GM18519 (cell line): Measurements from ENCODE around the gene SH3RF3.

Experiments used
- ATAC-seq: cut with Tn5 transposase; IDR thresholded peaks from one replicate; pipeline ENCODE4 v1.9.1; 2021; ENCODE audit warnings: mild to moderate bottlenecking, moderate library complexity; ENCODE audit not compliant: unreplicated experiment, low FRiP score

SH3RF3 gene

DNA sequence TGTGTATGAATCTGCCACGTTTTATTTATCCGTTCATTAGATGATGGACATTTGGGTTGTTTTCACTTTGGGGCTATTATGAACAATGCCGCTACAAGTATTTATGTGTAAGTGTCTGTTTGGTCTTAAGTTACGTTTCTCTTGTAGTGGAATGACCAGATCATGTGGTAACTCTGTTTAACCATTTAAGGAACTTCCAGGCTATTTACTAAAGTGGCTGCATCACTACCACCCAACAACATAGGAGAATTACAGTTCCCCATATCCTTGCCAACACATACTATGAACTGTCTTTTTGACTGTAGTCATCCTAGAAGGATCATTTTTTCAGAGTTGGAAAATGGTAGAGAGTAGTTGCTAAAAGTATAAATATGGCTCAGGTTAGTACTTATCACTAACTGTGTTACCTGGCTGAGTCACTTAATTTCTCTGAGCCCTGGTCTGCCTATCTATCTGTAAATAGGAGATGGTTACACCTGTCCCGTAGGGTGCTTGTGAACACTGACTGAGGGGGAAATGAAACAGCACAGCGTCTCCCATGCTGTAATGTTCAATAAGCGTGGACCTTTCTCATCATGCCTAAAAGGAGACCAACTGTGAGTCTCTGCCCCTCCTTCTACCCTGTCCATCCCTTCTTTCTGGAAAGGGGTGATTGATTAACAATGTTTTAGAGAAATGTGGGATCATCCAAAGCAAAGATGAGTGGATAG lies 103.1 kb downstream of the SH3RF3 start:
- ATAC-seq, result no peak

DNA sequence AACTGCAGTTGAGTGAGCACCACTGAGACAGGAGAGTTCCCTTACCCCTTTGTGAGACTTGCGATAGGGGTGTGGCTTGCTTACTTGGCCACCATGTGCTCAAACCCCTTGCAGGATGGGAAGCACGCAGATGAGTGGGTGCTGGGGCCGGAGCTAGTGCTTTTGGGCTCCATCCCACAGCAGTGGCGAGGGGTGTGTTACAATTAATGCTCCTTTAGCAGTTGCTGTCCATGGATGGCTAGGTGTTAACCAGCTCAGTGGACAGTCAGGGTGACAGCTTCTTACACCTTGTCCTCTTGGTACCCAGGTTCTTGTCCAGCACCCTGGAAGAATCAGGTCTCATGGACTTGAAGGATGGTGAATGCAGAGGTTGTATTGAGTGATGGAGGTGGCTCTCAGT lies 103.9 kb downstream of the SH3RF3 start:
- ATAC-seq, result no peak

- ATAC-seq, result no peak
Observed at GRCh38 chr2:109233643-109234042, 104.6 kb downstream of the SH3RF3 start.

DNA sequence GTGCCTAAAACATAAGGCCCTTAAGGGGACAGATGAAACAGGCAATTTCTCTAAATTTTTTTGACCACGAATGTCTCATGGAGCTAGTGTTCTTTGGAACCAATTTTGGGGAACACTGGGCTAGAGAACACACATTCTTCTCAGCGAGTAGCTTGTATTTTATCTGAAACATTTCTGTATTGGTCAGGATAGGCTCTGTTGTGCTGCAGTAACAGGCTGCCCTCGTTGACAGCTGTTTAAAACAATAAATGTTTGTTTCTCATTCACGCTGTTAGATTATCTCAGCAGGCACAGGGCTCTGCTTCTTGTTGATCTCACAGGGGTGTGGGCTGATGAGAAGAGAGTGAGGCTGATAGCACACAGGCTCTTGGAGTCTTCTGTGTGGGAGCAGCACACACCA lies 105.3 kb downstream of the SH3RF3 start:
- no peak for ATAC-seq

DNA sequence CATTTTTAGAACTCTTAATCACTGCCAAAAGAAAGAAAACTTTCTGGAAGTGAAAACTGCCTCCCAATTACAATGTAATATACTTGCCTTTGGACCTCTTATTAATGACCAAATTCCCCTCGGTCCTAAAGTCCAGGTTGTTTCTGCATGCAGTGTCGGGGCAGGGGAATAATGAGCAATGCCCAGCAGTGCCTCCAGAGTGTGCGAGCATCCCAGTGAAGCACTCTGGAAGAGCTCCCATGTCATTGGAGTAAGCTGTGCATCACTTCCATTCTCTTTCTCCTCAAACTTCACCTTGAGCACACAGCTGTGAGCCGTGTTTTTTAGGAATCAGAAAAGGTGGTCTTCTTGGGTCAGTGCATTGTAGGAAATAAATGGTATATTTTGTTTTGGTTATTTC lies 107.1 kb downstream of the SH3RF3 start:
- no peak for ATAC-seq

DNA sequence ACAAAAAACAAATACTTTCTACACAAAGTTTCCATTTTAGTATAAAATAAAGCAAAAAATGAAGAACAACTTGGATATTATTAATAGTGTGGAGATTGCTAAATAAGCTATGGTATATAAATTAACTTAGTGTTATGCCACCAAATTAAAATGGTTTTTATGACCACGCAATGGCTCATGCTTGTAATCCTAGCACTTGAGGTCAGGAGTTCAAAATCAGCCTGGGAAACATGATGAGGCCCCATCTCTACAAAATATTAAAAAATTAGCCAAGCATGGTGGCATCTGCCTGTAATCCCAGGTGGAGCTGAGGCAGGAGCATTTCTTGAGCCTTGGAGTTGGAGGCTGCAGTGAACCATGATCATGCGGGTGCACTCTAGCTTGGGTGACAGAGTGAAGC lies 108.8 kb downstream of the SH3RF3 start:
- ATAC-seq, result no peak

DNA sequence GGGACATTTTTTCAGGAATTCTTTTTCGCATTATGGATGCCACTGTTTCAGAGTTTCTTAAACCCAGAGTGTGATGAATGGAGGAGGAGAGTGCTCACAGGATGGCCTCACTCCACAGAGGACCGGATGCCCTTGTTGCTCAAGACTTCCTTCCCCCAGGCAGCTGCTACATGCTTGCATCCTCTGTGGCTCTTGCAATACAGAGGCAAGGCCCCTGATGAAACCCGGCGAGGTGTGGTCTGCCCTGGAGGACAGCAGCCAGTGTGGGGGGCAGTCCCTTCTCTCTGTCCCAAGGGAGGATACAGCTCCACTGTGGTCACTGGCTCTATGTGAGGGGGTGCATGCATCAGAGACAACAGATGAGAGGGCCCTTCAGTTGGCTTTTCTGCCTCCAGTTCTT lies 109.6 kb downstream of the SH3RF3 start:
- peak; percentile 87 for ATAC-seq

- no peak for ATAC-seq
Observed at GRCh38 chr2:109239720-109240119, 110.7 kb downstream of the SH3RF3 start.

DNA sequence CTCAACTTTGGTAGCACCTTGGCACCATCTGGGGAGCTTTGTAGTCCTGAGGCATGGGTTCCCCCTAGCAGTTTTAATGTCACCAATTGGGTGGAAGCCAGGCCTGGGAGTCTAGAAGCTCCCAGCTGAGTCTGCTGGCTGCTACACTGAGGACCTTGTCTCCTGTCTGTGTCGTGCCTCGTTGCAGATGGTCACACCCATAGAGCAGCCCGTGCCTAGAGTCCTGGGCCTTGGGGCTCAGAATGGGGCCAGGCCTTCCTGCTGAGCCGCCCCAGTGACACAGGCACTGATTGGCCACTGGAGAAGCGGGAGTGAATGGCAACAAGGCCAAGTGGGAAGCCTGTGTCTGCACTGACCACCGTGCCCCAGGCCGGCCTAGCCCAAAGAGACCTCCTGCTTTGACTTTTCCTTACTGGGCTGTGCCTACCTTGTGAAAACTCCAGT lies 113.2 kb downstream of the SH3RF3 start:
- ATAC-seq, result no peak

DNA sequence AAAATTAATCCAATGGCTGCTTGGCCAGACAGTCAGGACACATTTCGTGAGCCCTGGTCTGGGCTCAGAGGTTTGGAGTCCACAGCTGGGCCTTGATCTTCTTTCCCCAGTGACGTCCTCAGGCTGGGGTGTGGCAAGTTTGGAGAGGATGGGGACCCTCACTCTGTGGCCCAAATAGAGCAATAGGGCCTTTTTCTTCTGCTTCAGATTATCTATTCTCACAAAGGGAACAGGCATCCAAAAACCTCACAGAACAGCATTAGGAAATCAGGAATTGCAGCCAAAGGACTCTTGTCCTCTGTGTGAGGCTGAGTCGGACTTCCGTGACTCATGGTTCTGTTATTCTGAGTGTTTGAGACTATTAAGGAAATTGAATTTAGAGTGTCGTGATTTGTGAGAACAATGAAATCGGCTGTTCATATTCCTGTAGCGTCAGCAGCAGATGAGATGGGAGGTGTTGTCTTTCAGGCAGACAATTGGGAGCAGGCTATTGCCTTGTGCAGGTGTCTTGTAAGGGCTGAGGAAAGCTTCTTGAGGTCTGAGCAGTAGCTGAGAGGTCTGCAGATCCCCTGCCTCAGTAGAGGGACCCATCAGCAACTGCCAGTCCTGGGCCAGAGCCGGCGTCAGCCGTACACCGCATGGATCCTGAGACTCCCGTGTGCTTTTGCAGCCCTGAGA lies 113.8 kb downstream of the SH3RF3 start:
- no peak for ATAC-seq

DNA sequence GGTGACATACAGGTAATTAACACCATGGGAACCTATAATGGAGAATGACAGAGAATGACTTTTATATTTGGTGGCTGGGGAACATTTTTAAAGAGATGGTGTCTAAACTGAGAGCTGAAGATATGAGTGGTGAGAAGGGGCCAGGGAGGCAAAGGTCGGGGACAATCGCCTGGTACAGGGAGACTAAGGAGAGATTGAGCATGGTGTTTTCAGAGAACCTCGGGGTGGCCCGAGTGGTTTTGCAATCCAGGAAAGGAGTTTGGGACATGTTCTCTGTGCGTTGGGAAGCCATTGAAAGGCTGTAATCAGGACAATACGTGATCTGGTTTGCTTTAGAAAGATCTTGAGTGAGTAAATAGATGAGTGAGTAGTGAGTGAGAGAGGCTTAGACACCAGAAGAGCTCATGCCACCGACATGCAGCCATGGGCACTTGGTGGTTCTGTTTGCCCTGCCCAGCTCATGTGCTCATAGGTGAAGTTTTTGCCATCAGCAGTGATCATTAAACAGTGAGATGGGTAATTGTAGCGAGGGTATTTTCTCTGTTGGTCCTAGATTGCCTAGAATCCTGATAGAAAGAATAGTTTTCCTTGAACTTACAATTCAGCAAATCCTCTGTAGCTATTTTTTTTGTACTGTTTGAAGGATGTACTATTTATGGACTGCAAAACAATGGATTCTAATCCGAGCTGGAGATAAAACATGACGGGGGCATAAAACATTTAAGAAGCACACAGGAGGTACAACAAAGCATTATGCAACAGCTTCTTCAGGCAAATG lies 114.7 kb downstream of the SH3RF3 start:
- ATAC-seq, result no peak

- ATAC-seq, result no peak
Observed at GRCh38 chr2:109244304-109244582, 115.2 kb downstream of the SH3RF3 start.

GRCh38 chr2:109244750-109245382 lies 115.9 kb downstream of the SH3RF3 start:
- ATAC-seq, result no peak

- no peak for ATAC-seq
Observed at GRCh38 chr2:109246176-109246575, 117.2 kb downstream of the SH3RF3 start.

DNA sequence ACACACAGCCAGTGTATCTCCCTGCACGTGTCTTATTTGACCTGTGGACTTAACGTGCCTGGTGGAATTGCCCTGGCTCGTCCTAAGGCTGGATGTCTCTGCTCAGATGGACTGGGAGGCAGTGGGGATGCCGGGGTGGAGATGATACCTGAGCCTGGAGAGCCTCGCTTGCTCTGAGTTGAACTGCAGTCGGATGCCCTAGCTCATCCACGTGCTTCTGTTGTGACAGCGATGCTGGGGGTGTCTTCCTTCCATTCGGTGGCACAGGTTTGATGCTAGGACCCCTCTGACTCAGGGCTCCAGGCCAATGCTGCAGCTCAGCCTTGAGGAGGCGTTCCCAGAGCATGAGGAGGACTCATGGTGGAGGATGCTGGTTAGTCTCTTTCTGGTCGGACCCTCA lies 117.6 kb downstream of the SH3RF3 start:
- ATAC-seq, result no peak

- no peak for ATAC-seq
Observed at GRCh38 chr2:109247340-109247739, 118.3 kb downstream of the SH3RF3 start.

DNA sequence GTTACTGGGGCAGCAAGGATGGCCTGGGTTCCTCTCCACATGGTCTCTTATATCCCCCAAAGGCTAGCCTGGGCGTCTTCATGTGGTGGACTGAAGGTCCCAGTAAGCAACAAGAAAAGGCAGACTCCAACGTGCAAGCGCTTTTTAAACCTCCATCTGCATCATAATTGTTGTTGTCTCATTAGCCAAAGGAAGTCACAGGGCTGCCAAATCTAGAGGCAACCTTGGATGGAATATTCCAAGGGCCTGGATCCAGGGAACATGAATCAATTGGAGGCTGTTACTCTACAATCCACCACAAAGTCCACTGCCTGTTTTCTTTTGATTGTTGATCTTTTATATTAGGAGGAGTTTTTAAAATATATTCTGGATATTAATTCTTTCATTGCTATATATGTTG lies 118.8 kb downstream of the SH3RF3 start:
- ATAC-seq, result no peak

DNA sequence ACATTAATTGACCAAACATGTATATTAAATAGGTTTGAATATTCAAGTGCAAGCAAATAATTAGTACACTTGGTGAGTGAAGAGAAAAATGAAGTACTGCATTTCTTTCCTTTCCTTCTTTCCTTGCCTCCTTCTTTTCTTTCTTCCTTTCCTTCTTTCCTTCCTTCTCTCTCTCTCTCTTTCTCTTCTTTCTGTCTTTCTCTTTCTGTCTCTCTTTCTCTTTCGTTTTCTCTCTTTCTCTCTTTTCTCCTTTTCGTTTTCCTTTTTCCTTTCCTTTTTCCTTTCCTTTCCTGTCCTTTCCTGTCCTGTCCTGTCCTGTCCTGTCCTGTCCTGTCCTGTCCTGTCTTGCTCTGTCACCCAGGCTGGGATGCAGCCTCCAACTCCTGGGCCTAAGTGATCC lies 119.6 kb downstream of the SH3RF3 start:
- no peak for ATAC-seq

GRCh38 chr2:109253217-109253616 lies 124.2 kb downstream of the SH3RF3 start:
- ATAC-seq, result no peak

- peak; percentile 74 for ATAC-seq
Observed at GRCh38 chr2:109254174-109254904, 125.3 kb downstream of the SH3RF3 start.

GRCh38 chr2:109255654-109256053 lies 126.6 kb downstream of the SH3RF3 start:
- no peak for ATAC-seq
